Activated naive CD4-positive, alpha-beta T cell treated with anti-CD3 and anti-CD28 coated beads, Interleukin-2, amount 50 U/mL, for 24 hours (primary cell): ENCODE results near the gene USP4.

Experiments used
- H3K27ac Mint-ChIP-seq: one replicate; pipeline ENCODE4 v1.8.0; 2021; ENCODE audit warnings: mild to moderate bottlenecking, mixed read lengths
- H3K27me3 Mint-ChIP-seq: one replicate; pipeline ENCODE4 v1.8.0; 2021; ENCODE audit warnings: mixed read lengths
- H3K36me3 Mint-ChIP-seq: one replicate; pipeline ENCODE4 v1.8.0; 2021; ENCODE audit warnings: mixed read lengths
- H3K4me1 Mint-ChIP-seq: one replicate; pipeline ENCODE4 v1.8.0; 2021; ENCODE audit warnings: mixed read lengths
- H3K4me3 Mint-ChIP-seq: one replicate; pipeline ENCODE4 v1.8.0; 2021; ENCODE audit warnings: mild to moderate bottlenecking, mixed read lengths
- H3K9me3 Mint-ChIP-seq: one replicate; pipeline ENCODE4 v1.8.0; 2021; ENCODE audit warnings: mixed read lengths

Gene USP4, protein sequence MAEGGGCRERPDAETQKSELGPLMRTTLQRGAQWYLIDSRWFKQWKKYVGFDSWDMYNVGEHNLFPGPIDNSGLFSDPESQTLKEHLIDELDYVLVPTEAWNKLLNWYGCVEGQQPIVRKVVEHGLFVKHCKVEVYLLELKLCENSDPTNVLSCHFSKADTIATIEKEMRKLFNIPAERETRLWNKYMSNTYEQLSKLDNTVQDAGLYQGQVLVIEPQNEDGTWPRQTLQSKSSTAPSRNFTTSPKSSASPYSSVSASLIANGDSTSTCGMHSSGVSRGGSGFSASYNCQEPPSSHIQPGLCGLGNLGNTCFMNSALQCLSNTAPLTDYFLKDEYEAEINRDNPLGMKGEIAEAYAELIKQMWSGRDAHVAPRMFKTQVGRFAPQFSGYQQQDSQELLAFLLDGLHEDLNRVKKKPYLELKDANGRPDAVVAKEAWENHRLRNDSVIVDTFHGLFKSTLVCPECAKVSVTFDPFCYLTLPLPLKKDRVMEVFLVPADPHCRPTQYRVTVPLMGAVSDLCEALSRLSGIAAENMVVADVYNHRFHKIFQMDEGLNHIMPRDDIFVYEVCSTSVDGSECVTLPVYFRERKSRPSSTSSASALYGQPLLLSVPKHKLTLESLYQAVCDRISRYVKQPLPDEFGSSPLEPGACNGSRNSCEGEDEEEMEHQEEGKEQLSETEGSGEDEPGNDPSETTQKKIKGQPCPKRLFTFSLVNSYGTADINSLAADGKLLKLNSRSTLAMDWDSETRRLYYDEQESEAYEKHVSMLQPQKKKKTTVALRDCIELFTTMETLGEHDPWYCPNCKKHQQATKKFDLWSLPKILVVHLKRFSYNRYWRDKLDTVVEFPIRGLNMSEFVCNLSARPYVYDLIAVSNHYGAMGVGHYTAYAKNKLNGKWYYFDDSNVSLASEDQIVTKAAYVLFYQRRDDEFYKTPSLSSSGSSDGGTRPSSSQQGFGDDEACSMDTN

DNA sequence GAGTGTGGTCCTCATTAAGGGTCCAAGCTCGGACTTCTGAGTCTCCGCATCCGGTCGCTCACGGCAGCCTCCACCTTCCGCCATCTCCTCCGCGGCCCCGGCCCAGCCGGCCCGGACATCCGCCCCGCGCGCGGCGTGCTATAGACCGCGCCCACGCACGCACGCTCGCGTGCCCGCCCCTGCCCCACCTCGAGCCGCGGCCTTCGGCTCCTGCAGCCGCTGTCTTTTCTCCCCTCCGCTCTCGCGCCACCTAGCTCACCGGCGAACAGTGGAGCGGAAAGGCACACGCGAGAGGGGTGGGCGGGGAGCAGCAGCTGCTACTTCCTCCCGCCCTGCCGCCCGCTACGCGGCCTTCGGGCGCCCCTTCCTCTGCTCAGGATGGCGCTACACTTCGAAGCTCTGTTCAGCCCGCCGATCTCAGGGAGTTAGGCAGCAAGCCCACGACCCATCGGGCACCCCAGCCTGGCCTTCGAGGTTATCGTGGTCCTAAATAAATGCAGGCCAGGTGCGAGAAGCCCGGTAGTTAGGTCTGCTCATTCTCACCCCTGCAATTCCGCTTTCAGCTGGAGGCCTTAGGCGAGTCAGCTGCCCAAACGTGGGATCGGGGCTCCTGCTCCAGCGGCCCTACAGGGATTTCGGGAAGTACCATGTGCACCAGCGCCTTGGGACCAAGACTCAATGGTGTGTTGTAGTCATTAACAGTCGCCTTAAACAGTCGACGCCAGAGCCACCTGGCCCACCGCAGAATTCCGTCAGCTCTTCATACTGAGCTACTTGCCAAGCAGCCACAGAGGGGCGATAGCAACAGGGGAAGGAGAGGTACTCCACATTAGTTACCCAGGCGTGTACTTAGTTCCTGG is at the start of gene USP4:
Gene USP4 (minus strand): TSS at position 113 of the 860 bp plus-strand sequence. CDS start 29 bp downstream, at position 84.
- no peaks in the 10 kb centered on the region for H3K27me3 Mint-ChIP-seq
- H3K27ac Mint-ChIP-seq = peak within 1 kb of the TSS; percentile 93
- H3K9me3 Mint-ChIP-seq = no peaks in the 10 kb centered on the region
- H3K4me3 Mint-ChIP-seq = peak within 1 kb of the TSS; percentile 97
- H3K36me3 Mint-ChIP-seq = no peaks in the 10 kb centered on the region
- peaks cover 51% of the 10 kb centered on the region for H3K4me1 Mint-ChIP-seq

DNA sequence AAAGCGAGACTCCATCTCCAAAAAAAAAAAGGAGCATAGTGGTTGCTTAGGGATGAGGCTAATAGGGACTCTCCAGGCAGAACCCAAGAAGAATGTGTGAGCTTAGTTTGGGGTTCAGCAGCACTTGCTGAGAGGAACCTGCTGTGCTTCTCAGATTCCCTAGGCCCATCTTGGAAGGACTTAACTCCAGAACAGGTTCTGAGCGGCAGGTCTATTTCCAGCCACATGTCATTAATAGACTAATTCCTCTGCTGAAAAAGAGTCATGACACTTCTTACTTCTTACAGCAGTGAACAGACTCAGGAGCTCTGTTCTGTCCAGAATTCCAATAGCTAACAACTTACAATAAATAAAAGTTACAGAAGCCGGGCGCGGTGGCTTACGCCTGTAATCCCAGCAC is 49.4 kb upstream of the USP4 start:
- peaks cover 51% of the 10 kb centered on the region for H3K4me1 Mint-ChIP-seq
- no peaks in the 10 kb centered on the region for H3K9me3 Mint-ChIP-seq
- no peaks in the 10 kb centered on the region for H3K27me3 Mint-ChIP-seq
- peaks cover 3% of the 10 kb centered on the region for H3K36me3 Mint-ChIP-seq
- no peak overlapping the region for H3K4me3 Mint-ChIP-seq
- no peak overlapping the region for H3K27ac Mint-ChIP-seq

DNA sequence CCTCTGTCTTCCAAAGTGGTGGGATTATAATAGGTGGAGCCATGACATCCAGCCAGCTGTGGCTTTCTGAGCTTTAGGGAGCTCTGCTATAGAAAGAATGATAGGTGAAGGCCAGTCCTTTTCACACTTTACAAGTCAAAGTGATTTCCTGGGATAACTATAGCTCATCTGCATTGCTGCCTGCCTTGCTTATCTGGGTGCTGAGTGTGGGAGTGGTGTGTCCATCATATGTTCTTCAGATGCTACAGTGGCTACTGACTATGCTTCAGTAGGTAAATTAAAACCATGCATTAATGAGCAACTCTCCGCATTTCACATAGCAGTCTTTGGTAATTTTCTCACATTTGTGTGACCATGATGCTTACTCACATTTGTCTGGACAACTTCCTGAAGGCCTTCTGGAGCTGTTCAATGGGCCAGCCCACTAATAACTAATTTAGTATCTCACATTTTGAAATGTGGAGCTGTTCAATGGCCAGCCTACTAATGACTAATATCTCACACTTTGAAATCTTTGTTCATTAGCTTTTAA is 48.5 kb upstream of the USP4 start:
- peaks cover 5% of the 10 kb centered on the region for H3K36me3 Mint-ChIP-seq
- H3K4me1 Mint-ChIP-seq = peaks cover 55% of the 10 kb centered on the region
- H3K27me3 Mint-ChIP-seq = no peaks in the 10 kb centered on the region
- peak overlapping the region; percentile 30 for H3K4me3 Mint-ChIP-seq
- no peak overlapping the region for H3K27ac Mint-ChIP-seq
- no peaks in the 10 kb centered on the region for H3K9me3 Mint-ChIP-seq

DNA sequence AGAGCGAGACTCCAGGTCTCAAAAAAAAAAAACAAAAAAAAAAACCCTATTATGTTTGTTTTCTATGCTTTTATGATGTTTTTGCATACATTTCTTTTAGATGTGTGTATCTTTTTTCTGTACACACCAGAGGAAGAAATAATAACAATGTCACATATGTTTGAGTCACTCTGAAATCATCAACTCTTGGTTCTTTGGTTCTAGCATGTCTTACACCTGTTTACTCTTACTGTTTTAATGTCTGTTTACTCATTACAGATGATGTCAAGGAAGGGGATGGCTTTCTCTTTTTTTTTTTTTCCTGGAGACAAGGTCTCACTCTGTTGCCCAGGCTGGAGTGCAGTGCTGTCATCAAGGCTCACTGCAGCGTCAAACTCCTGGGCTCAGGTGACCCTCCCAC is 47.9 kb upstream of the USP4 start:
- H3K27ac Mint-ChIP-seq = no peak overlapping the region
- no peaks in the 10 kb centered on the region for H3K9me3 Mint-ChIP-seq
- peaks cover 54% of the 10 kb centered on the region for H3K4me1 Mint-ChIP-seq
- H3K36me3 Mint-ChIP-seq = peaks cover 5% of the 10 kb centered on the region
- H3K4me3 Mint-ChIP-seq = peak overlapping the region; percentile 16
- H3K27me3 Mint-ChIP-seq = no peaks in the 10 kb centered on the region

DNA sequence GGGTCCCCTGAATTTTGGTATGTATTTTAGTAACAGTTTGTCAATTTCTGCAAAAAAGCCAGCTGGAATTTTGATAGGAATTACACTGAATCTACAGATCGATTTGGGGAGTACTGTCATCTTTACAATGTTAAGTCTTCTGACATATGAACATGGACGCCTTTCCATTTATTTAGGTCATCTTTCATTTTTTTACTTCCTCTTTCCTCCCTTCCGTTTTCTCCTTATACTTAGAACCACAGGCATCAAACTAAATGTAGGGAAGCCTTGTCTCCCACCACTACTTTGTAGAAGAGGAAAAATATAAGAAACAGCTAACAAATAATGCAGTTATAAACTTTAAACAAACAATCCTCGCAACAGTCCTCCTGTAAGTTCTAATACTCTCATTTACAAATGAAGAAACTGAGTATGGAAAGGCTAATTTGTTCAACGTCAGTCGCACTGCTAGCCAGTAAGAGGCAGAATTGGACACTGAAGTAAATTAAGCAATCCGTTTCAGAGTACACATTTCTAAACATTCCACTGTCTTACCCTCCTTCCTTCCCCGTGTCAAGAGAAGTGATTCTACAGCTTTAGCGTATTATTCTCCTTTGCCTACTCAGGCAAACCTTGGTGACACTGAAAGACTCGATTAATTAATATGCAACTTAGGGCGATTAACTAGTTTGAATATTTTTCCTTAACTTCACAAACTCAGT is 46.4 kb upstream of the USP4 start:
- peaks cover 55% of the 10 kb centered on the region for H3K4me1 Mint-ChIP-seq
- no peaks in the 10 kb centered on the region for H3K27me3 Mint-ChIP-seq
- H3K27ac Mint-ChIP-seq = peak overlapping the region; percentile 75
- no peaks in the 10 kb centered on the region for H3K9me3 Mint-ChIP-seq
- H3K36me3 Mint-ChIP-seq = peaks cover 5% of the 10 kb centered on the region
- no peak overlapping the region for H3K4me3 Mint-ChIP-seq

DNA sequence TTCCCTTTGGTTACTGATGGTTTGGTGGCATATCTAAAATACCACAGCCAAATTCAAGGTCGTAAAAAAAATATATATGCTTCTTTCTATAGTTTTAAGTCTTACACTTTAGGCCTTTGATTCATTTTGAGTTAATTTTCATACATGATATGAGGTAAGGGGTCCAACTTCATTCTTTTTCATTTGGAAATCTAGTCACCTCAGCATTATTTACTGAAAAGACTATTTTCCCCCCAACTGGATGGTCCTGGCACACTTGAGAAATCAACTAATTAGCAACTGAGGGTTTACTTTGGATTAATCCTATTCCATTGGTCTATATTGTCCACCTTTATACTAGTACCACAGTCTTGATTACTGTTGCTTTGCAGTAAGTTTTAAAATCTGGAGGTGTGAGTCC is 45.8 kb upstream of the USP4 start:
- no peak overlapping the region for H3K27ac Mint-ChIP-seq
- H3K4me3 Mint-ChIP-seq = no peak overlapping the region
- peaks cover 58% of the 10 kb centered on the region for H3K4me1 Mint-ChIP-seq
- no peaks in the 10 kb centered on the region for H3K27me3 Mint-ChIP-seq
- H3K36me3 Mint-ChIP-seq = peaks cover 5% of the 10 kb centered on the region
- H3K9me3 Mint-ChIP-seq = no peaks in the 10 kb centered on the region

DNA sequence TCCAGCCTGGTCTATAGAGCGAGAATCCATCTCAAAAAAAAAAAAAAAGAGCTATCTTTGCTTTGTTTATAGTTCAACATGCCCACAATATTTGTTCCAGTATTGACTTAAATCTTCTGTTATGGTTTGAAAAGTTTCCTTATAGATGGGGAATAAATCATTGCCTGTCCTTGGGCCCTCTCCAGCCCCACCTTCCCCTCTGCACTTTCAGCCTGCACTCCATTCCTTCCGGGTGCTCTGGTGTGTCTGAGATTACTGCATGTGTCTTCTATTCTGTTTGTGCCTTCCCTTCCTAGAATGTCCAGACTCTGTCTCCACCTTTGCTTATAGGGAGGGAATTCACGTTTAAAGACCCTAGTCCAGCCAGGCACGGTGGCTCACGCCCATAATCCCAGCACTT is 43.5 kb upstream of the USP4 start:
- Mint-ChIP-seq H3K36me3 (peaks cover 12% of the 10 kb centered on the region), H3K4me1 (peaks cover 74% of the 10 kb centered on the region), H3K4me3 (no peak overlapping the region), H3K27me3 (no peaks in the 10 kb centered on the region), H3K9me3 (no peaks in the 10 kb centered on the region), H3K27ac (peak overlapping the region; percentile 46)

DNA sequence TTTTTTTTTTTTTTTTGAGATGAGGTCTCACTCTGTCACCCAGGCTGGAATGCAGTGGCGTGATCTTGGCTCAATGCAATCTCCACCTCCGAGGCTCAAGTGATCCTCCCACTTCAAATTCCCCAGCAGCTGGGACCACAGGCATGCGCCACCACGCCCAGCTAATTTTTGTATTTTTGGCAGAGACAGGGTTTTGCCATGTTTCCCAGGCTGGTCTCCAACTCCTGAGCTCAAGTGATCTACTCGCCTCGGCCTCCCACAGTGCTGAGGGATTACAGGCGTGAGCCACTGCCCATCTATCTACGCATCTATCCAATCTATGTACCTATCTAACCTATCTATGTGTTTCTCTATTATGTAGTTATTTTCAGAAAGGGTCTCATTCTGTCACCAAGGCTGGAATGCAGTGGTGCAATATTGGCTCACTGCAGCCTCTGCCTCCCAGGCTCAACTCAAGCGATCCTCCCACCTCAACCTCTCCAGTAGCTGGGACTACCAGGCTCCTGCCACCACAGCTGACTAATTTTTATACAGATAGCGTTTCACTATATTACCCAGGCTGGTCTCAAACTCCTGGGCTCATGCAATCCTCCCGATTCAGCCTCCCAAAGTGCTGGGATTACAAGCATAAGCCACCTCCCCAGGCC is 38.5 kb upstream of the USP4 start:
- Mint-ChIP-seq H3K36me3 (peaks cover 11% of the 10 kb centered on the region), H3K27me3 (no peaks in the 10 kb centered on the region), H3K4me3 (no peak overlapping the region), H3K9me3 (no peaks in the 10 kb centered on the region), H3K27ac (peak overlapping the region; percentile 79), H3K4me1 (peaks cover 61% of the 10 kb centered on the region)

DNA sequence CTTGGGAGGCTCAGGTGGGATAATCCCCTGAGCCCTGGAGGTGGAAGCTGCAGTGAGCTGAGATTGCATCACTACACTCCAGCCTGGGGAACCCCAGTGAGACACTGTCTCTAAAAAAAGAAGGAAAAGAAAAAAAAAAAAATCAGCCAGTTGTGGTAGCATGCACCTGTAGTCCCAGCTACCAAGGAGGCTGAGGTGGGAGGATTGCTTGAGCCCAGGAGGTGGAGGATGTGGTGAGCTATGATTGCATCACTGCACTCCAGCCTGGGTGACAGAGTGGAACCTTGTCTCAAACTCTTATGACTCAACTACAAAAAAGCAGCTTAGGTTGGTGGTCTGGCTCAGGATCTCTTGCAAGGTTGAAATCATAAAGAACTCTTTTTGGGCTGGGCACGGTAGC is 37.6 kb upstream of the USP4 start:
- no peaks in the 10 kb centered on the region for H3K9me3 Mint-ChIP-seq
- H3K27ac Mint-ChIP-seq = peak overlapping the region; percentile 82
- peaks cover 11% of the 10 kb centered on the region for H3K36me3 Mint-ChIP-seq
- peak overlapping the region; percentile 62 for H3K4me3 Mint-ChIP-seq
- peaks cover 54% of the 10 kb centered on the region for H3K4me1 Mint-ChIP-seq
- H3K27me3 Mint-ChIP-seq = no peaks in the 10 kb centered on the region

DNA sequence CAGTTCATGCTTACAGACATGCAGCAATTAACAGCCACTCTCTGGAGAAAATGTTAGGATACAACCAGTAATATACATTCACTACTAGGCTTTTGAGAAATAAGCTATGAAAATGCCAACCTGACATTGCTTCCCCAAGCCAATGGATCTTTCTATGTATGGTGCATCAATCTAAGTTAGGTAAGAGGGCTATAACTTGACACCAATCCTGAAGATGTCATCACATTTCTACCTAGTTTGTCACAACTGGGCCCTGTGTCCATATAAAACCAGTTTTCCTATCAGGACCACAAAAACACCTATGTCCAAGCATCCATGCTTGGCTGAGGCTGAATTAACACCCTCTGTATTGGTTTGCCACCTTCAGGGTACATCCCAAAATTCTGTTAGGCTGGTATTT is 32.1 kb upstream of the USP4 start:
- Mint-ChIP-seq H3K27me3 (no peaks in the 10 kb centered on the region), H3K4me1 (peaks cover 27% of the 10 kb centered on the region), H3K36me3 (peaks cover under 1% of the 10 kb centered on the region), H3K4me3 (no peak overlapping the region), H3K27ac (no peak overlapping the region), H3K9me3 (no peaks in the 10 kb centered on the region)

DNA sequence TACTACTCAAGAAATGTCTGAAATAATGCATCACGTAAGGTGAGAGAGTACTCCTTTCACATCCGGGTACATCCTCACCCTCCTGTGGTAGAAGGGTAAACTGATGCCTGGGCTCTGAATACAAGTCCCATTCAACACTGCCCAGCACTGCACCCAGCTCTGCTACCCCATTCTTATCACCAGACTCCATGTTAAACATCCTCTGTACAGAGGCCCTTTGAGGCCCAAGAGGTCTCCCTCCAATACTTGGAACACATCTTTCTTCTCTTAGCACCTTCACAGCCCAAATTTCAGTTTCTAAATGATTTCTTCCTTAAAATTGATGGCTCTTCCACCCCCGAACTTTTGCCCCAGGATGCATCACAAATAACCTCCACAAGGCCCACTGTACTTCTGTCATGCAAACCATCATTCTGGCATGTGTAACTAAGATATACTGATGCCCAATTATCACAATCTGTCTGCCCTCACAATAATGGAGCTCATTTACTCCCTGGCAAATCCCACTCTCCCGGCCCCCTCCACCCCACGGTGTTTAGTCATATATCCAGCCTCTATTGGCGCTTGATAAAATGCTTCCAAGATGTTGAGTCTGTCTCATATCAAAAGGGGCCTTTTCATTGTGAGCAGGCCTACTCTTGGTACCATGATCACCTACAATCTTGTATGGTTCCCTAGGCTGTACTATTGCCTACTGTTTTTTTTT is 30.9 kb upstream of the USP4 start:
- H3K9me3 Mint-ChIP-seq = no peaks in the 10 kb centered on the region
- peak overlapping the region; percentile 14 for H3K27ac Mint-ChIP-seq
- no peaks in the 10 kb centered on the region for H3K27me3 Mint-ChIP-seq
- H3K4me3 Mint-ChIP-seq = no peak overlapping the region
- no peaks in the 10 kb centered on the region for H3K36me3 Mint-ChIP-seq
- peaks cover 21% of the 10 kb centered on the region for H3K4me1 Mint-ChIP-seq

DNA sequence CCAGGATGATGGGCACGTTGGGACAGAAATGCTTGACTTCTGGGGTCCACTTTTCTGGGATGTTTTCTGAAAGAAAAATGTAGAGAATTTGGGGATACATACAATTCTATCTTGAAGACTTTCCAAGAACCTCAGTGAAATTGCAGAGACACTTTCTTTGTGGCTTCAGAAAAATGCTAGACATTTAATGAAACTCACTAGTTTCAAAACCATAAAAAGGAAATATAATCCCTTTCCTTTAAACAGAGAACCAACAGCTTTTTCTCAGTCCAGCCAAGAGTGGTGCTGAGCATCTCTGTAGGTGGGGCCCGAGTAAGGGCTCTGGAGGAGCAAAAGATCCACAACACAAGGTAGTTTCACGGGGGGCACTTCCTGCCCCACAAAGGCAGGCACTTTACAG is 22.7 kb upstream of the USP4 start:
- peaks cover 5% of the 10 kb centered on the region for H3K36me3 Mint-ChIP-seq
- H3K9me3 Mint-ChIP-seq = no peaks in the 10 kb centered on the region
- H3K27ac Mint-ChIP-seq = peak overlapping the region; percentile 87
- no peak overlapping the region for H3K4me3 Mint-ChIP-seq
- H3K27me3 Mint-ChIP-seq = no peaks in the 10 kb centered on the region
- H3K4me1 Mint-ChIP-seq = peaks cover 7% of the 10 kb centered on the region

DNA sequence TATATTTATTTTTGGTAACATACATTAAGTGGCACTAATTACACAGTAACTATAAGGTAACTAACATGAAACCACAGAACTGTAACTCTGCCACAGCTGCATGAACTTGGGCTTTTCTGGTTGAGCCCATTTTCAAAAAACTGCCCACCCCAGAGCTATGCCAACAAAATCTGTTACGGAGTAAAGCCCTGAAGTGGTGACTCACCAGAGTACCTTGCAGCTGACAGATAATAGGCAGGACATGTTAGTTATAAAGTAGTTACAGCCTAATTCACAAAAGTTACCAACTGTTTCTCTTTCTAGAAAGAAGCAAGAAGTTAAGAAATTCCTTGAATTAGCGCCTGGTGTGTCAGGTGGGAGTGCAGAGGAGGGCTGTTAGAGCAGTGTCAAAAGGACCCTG is 19.8 kb upstream of the USP4 start:
- Mint-ChIP-seq H3K4me3 (no peak overlapping the region), H3K36me3 (peaks cover 11% of the 10 kb centered on the region), H3K27me3 (no peaks in the 10 kb centered on the region), H3K9me3 (no peaks in the 10 kb centered on the region), H3K4me1 (peaks cover 19% of the 10 kb centered on the region), H3K27ac (peak overlapping the region; percentile 30)

DNA sequence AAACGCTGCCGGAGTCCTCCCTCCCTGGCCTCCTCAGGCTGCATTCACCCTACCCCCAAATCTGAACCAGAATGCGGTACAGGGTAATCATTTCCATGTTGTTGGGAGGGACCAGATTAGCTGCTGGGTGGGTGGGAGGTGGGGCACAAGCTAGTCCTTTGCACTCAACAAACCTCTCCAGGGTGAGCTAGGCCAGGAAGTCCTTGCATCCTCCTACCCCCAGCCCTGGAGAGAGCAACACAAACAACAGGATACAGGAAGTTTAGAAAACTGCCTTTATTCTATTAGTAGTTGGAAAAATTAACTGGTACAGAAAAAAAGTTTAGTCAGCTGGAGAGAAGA is 19.0 kb upstream of the USP4 start:
- Mint-ChIP-seq H3K4me3 (peak overlapping the region; percentile 96), H3K27me3 (no peaks in the 10 kb centered on the region), H3K36me3 (peaks cover 11% of the 10 kb centered on the region), H3K9me3 (no peaks in the 10 kb centered on the region), H3K27ac (peak overlapping the region; percentile 92), H3K4me1 (peaks cover 19% of the 10 kb centered on the region)
